Activated naive CD8-positive, alpha-beta T cell treated with anti-CD3 and anti-CD28 coated beads, Interleukin-2, amount 10 ng/mL, durations not matched to agents 7 days and 5 days (primary cell): Measurements from ENCODE around the gene F5. TPM values are rescaled to one million over a fixed set of nuclear protein-coding genes. Genes with fewer than 3 reads are reported as not detected.

ENCODE experiments used
- ATAC-seq: fragments of 150-1000 bp; cut with Tn5 transposase; one replicate; pipeline ENCODE4 v1.10.0; 2021; ENCODE audit warnings: low read depth, moderate library complexity
- POLR2A ChIA-PET: fragments of 350-600 bp; sonication (Branson Sonifier 250); formaldehyde crosslinking; loops from one replicate; lab custom pipeline; 2021; ENCODE audit warnings: antibody characterized with exemption; lab: Charles Lee
- DNase-seq: peaks from one replicate; pipeline ENCODE4 v3.0.0; 2021
- H3K27ac Mint-ChIP-seq: one replicate; pipeline ENCODE4 v1.8.0; 2022; ENCODE audit warnings: mild to moderate bottlenecking, mixed read lengths
- H3K27me3 Mint-ChIP-seq: one replicate; pipeline ENCODE4 v1.8.0; 2022; ENCODE audit warnings: mild to moderate bottlenecking, moderate library complexity, mixed read lengths
- H3K36me3 Mint-ChIP-seq: one replicate; pipeline ENCODE4 v1.8.0; 2021; ENCODE audit warnings: mild to moderate bottlenecking, mixed read lengths
- H3K4me1 Mint-ChIP-seq: one replicate; pipeline ENCODE4 v1.8.0; 2021; ENCODE audit warnings: mixed read lengths
- H3K4me3 Mint-ChIP-seq: one replicate; pipeline ENCODE4 v1.8.0; 2022; ENCODE audit warnings: mild to moderate bottlenecking, moderate library complexity, mixed read lengths
- H3K9me3 Mint-ChIP-seq: one replicate; pipeline ENCODE4 v1.8.0; 2021; ENCODE audit warnings: mixed read lengths
- total RNA-seq, 2 experiments: library from RNA; stranded (reverse); gene quantifications; one replicate each; pipeline ENCODE4 v1.2.3, GENCODE V29; 2021

Gene F5
- total RNA-seq = 1 to 10 TPM in 1 of 2 experiments, under 1 TPM in 1; 0.99 to 1.3 TPM

DNA sequence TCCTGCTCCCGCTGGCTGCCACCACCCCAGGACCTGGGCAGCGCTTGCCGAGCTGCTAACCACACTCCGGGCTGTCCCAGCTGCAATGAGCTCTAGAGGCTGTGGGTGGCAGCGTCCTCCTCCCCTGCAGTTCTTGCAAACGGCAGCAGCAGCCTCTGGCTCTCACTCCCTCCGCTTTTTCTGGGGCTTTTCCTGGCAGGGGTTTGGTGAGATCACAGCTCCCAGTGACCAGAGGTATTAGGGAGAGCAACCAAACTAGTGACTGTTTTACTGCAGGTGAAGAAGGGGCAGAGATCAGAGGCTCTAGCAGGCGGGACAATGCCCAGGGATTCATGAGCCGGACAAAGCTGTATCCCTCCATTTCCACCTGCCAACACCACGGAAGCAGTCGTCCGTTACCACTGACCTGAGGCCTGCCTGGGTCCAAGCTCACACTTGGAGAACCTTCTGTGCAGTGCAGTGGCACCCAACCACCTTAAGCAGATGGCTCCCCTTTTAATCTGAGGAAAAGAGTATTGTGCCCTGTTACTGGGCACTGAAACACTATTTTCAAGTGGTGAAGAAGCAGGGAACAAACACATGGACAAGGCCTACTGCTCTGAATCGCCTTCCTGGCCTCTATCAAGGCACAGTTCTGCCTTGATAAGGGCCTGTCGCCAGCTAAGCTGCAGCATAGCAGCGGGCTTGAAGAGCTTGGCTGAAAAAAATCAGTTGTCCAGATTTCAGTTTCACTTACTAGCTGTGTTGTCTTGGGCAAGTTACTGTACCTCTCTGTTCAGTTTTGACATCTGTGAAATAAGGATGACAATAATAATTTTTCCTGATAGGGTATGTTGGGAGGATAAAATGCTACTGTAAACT is at the start of gene F5:
Gene F5, minus strand, starts transcription at position 87 of the 861 bp plus-strand sequence. CDS start 95 bp downstream, outside the sequence.
- ATAC-seq = peak; percentile 99
- DNase-seq = peak; percentile 77
- H3K27ac Mint-ChIP-seq = peak within 1 kb of the TSS; percentile 71
- H3K4me1 Mint-ChIP-seq = peaks cover 41% of the 10 kb centered on the region
- peak within 1 kb of the TSS; percentile 81 for H3K4me3 Mint-ChIP-seq
- POLR2A ChIA-PET = interaction anchor here (1.5 kb wide), 1 partner anchor 125 kb away, joined by 7 read pairs; no protein-coding TSS in a partner anchor
- H3K36me3 Mint-ChIP-seq = no peaks in the 10 kb centered on the region
- no peaks in the 10 kb centered on the region for H3K27me3 Mint-ChIP-seq
- H3K9me3 Mint-ChIP-seq = no peaks in the 10 kb centered on the region

DNA sequence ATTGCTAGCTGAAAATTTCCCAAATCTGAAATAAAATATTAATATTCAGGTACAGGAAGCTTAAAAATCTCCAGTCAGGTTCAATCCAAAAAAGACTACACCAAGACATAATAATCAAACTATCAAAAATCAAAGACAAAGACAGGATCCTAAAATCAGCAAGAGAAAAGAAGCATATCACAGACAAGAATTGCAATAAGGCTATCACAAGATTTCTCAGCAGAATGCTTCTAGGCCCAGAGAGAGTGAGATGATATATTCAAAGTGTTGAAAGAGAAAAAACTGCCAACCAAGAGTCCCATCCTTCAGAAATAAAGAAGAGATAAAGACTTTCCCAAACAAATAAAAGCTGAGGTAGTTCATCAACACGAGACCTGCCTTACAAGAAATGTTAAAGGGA is 48.6 kb upstream of the F5 start:
- Mint-ChIP-seq H3K27ac (no peak overlapping the region), H3K4me1 (peaks cover 5% of the 10 kb centered on the region), H3K4me3 (no peak overlapping the region), H3K36me3 (peaks cover 21% of the 10 kb centered on the region), H3K27me3 (no peaks in the 10 kb centered on the region), H3K9me3 (peaks cover 28% of the 10 kb centered on the region)
- POLR2A ChIA-PET = no interaction called here
- DNase-seq (no peak), ATAC-seq (no peak)

DNA sequence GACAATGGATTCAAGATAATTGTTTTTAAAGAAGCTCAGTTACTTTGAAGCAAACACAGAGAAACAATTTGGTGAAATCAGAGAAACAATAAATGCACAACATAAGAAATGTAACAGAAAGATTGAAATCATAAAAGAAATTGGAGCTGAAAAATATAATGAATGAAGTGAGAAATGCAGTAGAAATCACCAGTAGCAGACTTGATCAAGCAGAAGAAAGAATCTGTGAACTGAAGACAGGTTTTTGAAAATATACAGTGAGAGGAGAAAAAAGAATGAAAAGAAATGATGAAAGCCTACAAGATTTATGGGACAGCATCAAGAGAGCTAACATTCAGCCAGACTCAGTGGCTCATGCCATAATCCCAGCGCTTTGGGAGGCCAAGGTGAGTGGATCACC is 47.9 kb upstream of the F5 start:
- peaks cover 5% of the 10 kb centered on the region for H3K4me1 Mint-ChIP-seq
- H3K36me3 Mint-ChIP-seq = peaks cover 18% of the 10 kb centered on the region
- no peak overlapping the region for H3K27ac Mint-ChIP-seq
- ATAC-seq (no peak), DNase-seq (no peak)
- peaks cover 22% of the 10 kb centered on the region for H3K9me3 Mint-ChIP-seq
- no peak overlapping the region for H3K4me3 Mint-ChIP-seq
- POLR2A ChIA-PET = no interaction called here
- no peaks in the 10 kb centered on the region for H3K27me3 Mint-ChIP-seq

DNA sequence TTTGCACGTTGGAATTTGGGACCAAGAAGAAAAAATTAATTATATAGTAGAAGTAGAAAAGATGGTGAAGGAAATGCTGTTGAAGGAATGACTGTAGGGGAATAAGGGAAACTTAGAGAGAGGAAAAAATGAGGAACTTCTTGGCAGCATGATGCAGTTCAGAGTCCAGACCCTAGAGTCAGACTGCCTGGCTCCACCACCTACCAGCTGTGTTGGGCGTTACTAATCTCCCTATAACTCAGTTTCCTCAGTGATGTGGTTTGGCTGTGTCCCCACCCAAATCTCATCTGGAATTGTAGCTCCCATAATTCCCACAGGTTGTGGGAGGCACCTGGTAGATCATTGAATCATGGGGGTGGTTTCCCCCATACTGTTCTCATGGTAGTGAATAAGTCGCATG is 45.0 kb upstream of the F5 start:
- H3K36me3 Mint-ChIP-seq = peaks cover 17% of the 10 kb centered on the region
- ATAC-seq (no peak), DNase-seq (no peak)
- no peaks in the 10 kb centered on the region for H3K27me3 Mint-ChIP-seq
- H3K9me3 Mint-ChIP-seq = peaks cover 16% of the 10 kb centered on the region
- no peak overlapping the region for H3K27ac Mint-ChIP-seq
- POLR2A ChIA-PET = no interaction called here
- peaks cover 17% of the 10 kb centered on the region for H3K4me1 Mint-ChIP-seq
- H3K4me3 Mint-ChIP-seq = no peak overlapping the region

DNA sequence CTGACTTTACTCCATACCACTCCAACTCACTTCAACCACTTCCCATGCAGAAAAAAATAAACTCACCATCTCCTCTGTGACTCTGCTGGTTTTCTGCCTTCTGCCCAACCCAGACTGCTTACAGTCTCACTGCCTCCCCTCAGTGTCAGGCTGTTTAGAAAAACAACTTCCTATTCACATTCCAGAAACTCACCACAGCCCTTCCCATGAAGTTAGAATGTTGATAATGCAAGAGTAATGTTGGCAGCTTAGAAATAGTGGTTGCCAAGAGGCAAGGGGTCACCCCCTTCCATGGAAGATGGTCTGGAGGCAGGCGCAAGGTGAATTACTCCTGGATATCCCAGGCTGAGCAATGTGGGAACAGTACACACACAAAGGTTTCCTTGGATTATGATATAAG is 43.7 kb upstream of the F5 start, which contains the start of gene SELP:
Gene SELP, minus strand, starts transcription at position 119 of the 400 bp plus-strand sequence. Its CDS starts 50 bp downstream, at position 69.
- Mint-ChIP-seq H3K27ac (no peak within 1 kb of the TSS), H3K36me3 (peaks cover 19% of the 10 kb centered on the region), H3K4me3 (no peak within 1 kb of the TSS), H3K4me1 (peaks cover 24% of the 10 kb centered on the region), H3K9me3 (peaks cover 12% of the 10 kb centered on the region), H3K27me3 (no peaks in the 10 kb centered on the region)
- POLR2A ChIA-PET = interaction anchor here (1.3 kb wide), 1 partner anchor 61 kb away, joined by 3 read pairs; no protein-coding TSS in a partner anchor
- ATAC-seq (no peak), DNase-seq (no peak)

DNA sequence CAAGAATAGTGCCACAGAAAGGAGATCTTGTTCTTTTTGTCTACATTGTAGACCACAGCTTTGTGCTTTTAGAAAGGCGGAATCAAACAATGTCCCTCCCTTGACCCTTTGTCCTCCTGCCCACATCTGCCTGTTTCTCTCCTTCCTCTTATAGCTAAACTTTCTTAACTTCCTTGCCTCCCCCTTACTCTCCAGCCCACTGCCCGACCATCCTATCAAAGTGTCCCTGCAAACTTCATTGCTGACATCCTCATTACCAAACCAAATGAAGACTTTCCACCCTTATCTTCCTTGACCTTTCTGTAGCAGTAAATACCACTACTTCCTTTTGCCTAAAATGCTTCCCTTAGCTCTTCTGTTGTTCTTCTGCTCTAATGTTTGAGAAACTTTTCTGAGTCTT is 38.6 kb upstream of the F5 start:
- Mint-ChIP-seq H3K27me3 (no peaks in the 10 kb centered on the region), H3K9me3 (peaks cover 9% of the 10 kb centered on the region), H3K27ac (peak overlapping the region; percentile 44), H3K4me3 (no peak overlapping the region), H3K4me1 (peaks cover 49% of the 10 kb centered on the region), H3K36me3 (peaks cover 17% of the 10 kb centered on the region)
- POLR2A ChIA-PET = no interaction called here
- DNase-seq = no peak
- ATAC-seq = no peak

DNA sequence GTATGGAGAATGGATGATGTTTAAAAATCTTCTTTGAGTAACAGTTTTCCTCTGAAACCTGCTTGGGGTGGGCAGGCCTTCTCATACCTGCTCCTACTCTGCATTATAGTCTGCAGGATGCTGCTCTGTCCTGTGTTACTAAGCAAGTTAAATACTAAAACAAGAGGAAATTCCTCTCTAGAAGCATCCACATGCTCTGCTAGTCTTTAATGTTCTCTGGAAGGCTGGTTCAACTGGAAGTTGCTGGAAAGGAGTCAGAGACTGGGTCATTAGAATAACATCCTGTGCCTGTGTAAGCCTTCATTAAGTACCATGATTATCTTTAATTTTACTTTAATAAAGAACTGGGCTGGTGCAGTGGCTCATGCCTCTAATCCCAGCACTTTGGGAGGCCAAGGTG is 37.8 kb upstream of the F5 start:
- ATAC-seq (no peak), DNase-seq (no peak)
- peaks cover 16% of the 10 kb centered on the region for H3K36me3 Mint-ChIP-seq
- H3K4me1 Mint-ChIP-seq = peaks cover 46% of the 10 kb centered on the region
- no peaks in the 10 kb centered on the region for H3K27me3 Mint-ChIP-seq
- no peak overlapping the region for H3K4me3 Mint-ChIP-seq
- H3K9me3 Mint-ChIP-seq = peaks cover 9% of the 10 kb centered on the region
- POLR2A ChIA-PET = no interaction called here
- H3K27ac Mint-ChIP-seq = peak overlapping the region; percentile 43

DNA sequence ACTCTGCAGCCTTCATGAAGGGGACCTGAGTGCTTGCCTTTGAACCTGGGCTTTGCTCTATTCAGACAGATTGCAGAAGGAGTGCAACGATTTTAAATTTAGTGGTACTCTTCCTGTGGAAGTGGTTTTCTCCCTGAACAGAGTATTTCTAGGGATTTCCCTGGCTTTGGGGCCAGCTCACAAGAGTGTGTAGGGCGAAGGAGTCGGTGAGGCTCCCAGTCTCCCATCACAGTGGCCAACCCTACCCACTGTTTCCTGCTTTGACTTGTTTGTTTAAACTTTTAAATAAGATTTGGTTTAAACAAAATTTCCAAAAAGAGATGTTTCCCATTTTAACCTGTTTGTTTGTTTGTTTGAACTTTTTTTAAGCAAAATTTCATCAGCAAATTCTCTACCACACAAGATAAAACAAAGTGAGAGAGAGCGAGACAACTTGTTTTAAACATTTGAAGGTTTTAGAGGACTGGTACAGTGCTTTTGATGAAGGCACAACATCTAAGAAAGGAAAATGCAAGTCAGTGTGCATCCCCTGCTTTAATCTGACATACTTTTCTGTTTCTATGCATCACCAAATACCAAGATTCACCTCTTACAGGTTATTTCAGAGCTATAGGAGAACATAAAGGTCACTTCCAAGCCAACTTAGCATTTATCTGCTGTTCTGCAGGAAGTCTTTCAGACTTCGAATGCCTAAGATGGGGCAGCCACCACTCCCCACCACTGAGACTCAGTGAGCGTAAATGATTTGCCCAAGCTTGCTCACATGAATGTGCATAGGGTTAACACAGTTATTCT is 37.0 kb upstream of the F5 start:
- POLR2A ChIA-PET = no interaction called here
- H3K4me3 Mint-ChIP-seq = no peak overlapping the region
- H3K4me1 Mint-ChIP-seq = peaks cover 40% of the 10 kb centered on the region
- H3K36me3 Mint-ChIP-seq = peaks cover 16% of the 10 kb centered on the region
- H3K27ac Mint-ChIP-seq = no peak overlapping the region
- peaks cover 9% of the 10 kb centered on the region for H3K9me3 Mint-ChIP-seq
- DNase-seq (no peak), ATAC-seq (peak; percentile 30)
- no peaks in the 10 kb centered on the region for H3K27me3 Mint-ChIP-seq

DNA sequence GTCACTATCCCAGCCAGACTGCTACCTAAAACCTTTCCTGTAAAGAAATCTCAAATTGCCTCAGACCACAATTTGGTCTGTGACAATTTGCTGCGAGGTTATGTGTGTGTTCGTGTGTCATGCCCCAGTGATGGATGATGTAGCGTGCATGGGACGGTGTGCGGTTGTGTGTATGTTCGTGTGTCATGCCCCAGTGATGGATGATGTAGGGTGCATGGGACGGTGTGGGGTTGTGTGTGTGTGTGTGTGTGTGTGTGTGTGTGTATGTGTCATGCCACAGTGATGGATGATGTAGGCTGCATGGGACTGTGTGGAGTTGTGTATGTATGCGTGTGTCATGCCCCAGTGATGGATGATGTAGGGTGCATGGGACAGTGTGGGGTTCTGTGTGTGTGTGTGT is 34.3 kb upstream of the F5 start:
- H3K4me1 Mint-ChIP-seq = peaks cover 30% of the 10 kb centered on the region
- H3K27ac Mint-ChIP-seq = peak overlapping the region; percentile 61
- ATAC-seq (no peak), DNase-seq (no peak)
- H3K27me3 Mint-ChIP-seq = no peaks in the 10 kb centered on the region
- peaks cover 10% of the 10 kb centered on the region for H3K36me3 Mint-ChIP-seq
- peaks cover 8% of the 10 kb centered on the region for H3K9me3 Mint-ChIP-seq
- POLR2A ChIA-PET = no interaction called here
- no peak overlapping the region for H3K4me3 Mint-ChIP-seq

DNA sequence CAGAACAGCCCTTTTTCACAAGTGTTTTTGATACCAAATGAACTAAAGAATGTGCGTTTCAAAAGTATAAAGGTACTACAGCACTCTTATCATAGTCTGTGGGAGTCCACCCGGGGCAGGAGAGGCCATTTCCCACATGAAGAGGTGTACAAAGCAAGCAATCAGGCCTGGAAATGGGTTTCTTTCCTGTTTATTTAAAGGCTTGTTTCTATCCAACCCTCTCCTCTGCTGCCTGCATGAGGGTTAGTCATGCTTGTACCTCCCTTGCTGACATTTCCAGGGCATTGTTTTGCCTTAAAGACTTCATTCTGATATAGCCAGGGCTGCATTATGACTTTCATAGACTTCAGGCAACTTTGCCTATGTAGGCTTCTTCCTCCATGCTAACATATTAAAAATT is 32.1 kb upstream of the F5 start:
- peaks cover 8% of the 10 kb centered on the region for H3K9me3 Mint-ChIP-seq
- POLR2A ChIA-PET = no interaction called here
- no peak overlapping the region for H3K27ac Mint-ChIP-seq
- H3K36me3 Mint-ChIP-seq = peaks cover 7% of the 10 kb centered on the region
- ATAC-seq = no peak
- H3K4me3 Mint-ChIP-seq = no peak overlapping the region
- no peaks in the 10 kb centered on the region for H3K27me3 Mint-ChIP-seq
- DNase-seq = no peak
- peaks cover 14% of the 10 kb centered on the region for H3K4me1 Mint-ChIP-seq

DNA sequence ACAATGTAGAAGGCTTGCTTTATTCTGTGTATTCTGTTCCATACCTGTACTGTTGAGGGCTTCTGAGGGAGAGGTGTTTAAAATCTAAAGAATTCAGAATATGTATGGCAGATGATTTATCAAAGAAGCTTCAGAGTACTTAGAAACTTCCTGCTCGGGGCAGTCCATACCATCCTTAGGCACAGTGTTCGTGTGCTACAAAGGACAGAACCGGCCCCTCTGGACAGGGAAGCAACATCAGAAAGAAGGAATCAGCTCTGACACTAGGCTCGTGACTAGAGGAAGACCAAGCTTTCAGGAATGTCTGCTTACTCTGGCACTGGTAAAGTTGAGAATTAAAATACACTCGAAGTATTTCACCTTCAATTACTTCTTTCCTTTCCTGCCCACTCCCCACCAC is 29.5 kb upstream of the F5 start:
- Mint-ChIP-seq H3K9me3 (peaks cover 3% of the 10 kb centered on the region), H3K4me3 (no peak overlapping the region)

DNA sequence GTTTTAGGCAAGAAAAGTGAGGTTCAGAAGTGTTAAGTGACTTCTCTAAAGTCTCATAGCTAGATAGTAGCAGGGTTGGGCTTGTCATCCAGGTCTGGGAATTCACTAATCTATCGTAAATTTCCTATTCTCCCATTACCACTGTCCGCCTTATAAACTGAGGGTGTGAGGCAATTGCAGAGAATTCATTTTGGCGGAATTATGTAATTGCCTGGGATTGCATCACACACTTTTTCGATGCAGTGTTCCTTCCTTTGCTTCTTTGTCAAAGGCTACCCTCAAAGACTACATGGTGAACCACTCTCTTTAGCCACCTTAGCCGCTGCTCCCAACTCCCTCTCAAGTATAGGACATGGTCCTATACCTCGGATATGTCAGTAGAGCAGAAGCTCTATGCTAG is 24.6 kb upstream of the F5 start:
- H3K36me3 Mint-ChIP-seq = no peaks in the 10 kb centered on the region
- peaks cover 3% of the 10 kb centered on the region for H3K27me3 Mint-ChIP-seq
- no peak overlapping the region for H3K4me3 Mint-ChIP-seq
- ATAC-seq (no peak), DNase-seq (no peak)
- no peak overlapping the region for H3K27ac Mint-ChIP-seq
- H3K4me1 Mint-ChIP-seq = peaks cover 7% of the 10 kb centered on the region
- POLR2A ChIA-PET = no interaction called here
- no peaks in the 10 kb centered on the region for H3K9me3 Mint-ChIP-seq

More for the DNA sequence above, 29.5 kb upstream of the F5 start:
- H3K4me1 Mint-ChIP-seq = peaks cover 7% of the 10 kb centered on the region
- H3K27ac Mint-ChIP-seq = no peak overlapping the region
- peaks cover 3% of the 10 kb centered on the region for H3K27me3 Mint-ChIP-seq
- POLR2A ChIA-PET = no interaction called here
- no peak for ATAC-seq
- peaks cover 3% of the 10 kb centered on the region for H3K36me3 Mint-ChIP-seq
- no peak for DNase-seq

DNA sequence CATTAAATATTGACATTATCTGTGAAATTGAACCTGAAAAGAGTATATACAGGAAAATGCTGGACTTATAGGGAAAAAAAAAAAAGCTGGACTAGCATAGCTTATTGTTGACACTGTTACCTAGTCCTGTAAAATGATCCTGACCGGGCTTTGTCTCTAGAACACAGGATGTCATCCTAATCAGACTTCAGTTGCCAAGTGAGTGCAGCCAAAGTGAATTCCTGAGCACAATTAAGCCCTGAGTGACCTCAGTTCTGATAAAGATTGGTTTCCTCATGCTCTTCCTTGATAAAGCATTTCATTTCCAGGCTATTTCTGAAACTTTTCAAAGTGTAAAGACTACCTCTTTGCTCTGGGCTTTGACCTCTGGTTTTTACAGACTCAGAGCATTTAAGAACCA is 23.8 kb upstream of the F5 start:
- POLR2A ChIA-PET = no interaction called here
- H3K4me1 Mint-ChIP-seq = peaks cover 10% of the 10 kb centered on the region

More for the DNA sequence above, 23.8 kb upstream of the F5 start:
- Mint-ChIP-seq H3K9me3 (no peaks in the 10 kb centered on the region), H3K27me3 (peaks cover 3% of the 10 kb centered on the region), H3K36me3 (no peaks in the 10 kb centered on the region), H3K27ac (no peak overlapping the region), H3K4me3 (no peak overlapping the region)
- DNase-seq = no peak
- ATAC-seq = no peak
